Stimulated activated CD8-positive, alpha-beta memory T cell treated with anti-CD3 and anti-CD28 coated beads, Interleukin-4, amount 100 ng/mL, for 4 hours (primary cell): ENCODE results near the gene GGTLC2.
"Not testable (repeated sequence)": the region's sequence is repeated elsewhere in the genome, so short reads cannot be mapped to it uniquely, and the experiment has no call there.

Experiments
- DNase-seq, 2 donors: peaks; one replicate each; pipeline ENCODE4 v3.0.0-alpha.2; 2020; ENCODE audit warnings: low read depth in 2 of 2, low spot score in 1 of 2

GGTLC2 gene

GRCh38 chr22:22644314-22644713, at the start of gene GGTLC2:
GGTLC2 (plus strand) TSS chr22:22644614; CDS start chr22:22646346, 1,732 bp downstream.
- not testable (repeated sequence) for DNase-seq

DNA sequence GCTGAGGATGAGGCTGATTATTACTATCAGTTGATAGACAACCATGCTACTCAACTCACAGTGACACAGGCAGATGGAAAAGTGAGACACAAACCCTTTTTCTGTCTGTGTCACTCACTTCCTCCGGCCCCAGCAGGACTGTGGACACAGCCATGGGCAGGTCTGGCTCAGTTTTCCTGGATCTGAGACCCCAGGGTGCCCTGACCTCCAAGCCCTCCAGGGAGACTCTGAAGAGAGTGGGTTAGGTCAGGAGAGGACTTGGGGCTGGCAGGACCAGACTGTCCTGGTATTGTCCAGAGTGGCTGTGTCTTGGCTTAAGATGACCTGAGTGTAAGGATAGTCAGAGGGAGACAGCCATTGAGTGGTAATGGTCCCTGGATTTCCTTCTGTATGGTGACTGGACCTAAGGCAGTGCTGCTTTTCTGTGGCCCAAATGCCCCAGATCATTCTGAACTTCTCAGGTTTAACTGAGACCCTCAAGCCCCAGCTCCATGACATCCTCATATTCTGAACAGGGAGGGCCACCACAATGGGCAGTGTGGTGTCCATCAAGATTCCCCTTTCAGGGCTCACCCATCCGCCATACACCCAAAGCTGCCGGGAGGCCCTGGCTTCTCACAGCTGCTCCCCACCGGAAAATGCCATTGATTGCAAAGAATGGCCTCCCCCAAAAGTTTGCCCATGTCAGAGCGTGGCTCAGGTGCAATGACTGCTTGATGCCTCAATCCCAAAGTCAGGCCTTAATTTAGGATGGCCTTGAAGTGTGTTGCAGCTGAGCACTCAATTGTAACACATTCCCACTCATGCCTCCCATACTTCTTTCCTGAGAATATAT, 49.2 kb upstream of the GGTLC2 start:
- no peak for DNase-seq

GRCh38 chr22:22598144-22598543, 46.3 kb upstream of the GGTLC2 start:
- no peak for DNase-seq

- no peak for DNase-seq
These were observed 45.2 kb upstream of the GGTLC2 start for GRCh38 chr22:22599248-22599647.

DNA sequence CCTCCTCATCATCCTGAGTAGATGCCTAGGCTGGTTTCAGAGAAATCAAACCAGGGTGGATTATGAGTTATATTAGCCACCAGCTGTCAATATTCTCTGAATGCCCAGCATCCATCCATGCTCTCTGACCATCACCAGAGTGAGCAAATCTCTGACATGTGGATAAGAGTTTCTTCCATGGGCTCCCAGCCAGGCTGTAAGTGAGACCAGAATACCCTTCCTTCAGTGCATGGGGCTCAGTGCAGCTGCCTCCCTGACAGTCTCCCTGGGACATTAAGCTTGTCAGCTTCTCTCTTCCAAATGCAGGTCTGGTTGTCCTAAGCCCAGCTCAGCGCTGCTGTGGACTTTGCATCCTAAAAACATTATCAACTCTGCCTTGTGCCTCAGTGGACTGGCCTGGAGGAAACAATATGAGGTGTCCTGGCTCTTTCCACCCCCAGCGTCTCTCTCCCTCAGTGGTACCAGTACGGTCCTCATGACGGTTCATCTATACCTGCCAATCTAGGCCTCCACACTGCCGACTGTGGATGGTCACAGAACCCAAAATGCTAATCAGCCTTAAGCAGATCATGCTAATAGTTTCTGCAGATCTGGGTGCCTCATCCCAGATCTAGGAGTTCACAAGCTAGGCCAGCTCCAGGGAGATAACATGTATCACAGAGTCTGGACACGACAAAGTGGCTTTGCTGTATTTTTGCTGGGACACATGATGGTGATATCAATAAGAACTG, 43.7 kb upstream of the GGTLC2 start:
- no peak for DNase-seq

DNA sequence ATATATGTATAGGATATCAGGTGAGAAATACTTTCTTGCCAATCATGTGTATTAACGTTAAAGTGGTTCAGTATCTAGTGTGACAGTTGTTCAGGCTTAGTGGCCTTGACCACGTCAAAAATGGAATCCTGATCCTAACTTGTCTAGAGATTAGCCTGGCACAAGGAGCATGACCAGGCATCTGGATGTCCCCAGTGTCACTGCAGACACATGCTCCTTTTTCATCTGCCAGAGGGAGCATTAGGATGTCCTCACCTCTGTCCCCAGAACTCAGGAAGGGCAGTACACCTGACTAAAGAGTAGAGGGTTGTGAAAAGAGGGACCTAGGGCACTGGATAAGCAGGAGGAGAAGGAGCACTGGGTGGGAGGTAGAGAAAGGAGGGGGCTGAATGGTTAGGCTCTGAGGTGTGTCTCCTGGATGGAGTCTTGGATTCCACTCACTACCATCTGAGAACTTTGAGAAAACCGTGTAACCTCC, 40.9 kb upstream of the GGTLC2 start:
- no peak for DNase-seq

- no peak for DNase-seq
These were observed 39.9 kb upstream of the GGTLC2 start for GRCh38 chr22:22604326-22605073.

- no peak for DNase-seq
These were observed 39.4 kb upstream of the GGTLC2 start for GRCh38 chr22:22605074-22605404.

- not testable (repeated sequence) for DNase-seq
These were observed 36.4 kb upstream of the GGTLC2 start for GRCh38 chr22:22608022-22608421.

DNA sequence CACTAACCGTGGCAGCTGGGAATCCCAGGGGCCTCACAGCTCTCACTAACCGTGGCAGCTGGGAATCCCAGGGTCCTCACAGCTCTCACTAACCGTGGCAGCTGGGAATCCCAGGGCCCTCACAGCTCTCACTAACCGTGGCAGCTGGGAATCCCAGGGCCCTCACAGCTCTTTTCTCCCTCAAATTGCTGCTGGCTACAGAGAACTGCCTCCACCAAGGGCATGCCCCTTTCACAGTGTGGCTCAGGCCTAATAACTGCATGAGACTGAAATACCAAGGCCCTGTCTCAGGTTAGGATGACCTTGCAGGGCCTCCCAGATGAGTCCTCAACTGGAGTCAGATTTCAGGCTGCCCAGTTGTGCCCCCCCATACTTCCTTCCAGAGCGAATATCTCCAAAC, 35.1 kb upstream of the GGTLC2 start:
- DNase-seq = no peak

DNA sequence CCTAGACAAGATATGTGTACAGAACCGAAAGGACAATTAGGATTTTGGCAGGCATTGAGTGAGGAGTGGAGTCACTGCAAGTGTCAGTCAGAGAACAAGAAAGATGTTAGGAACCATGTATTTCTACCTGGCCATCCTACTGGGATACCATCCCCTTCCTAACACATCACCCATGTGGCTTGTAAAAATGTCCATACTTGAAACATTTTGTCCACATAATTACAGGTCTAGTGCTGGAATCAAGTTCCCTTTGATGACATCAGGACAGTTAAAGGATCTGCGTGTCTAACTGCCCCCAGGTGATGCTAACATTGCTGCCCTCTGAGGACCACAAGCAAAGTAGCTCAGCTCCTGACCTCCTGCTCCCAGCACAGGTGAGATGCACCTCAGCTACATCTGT, 31.9 kb upstream of the GGTLC2 start:
- no peak for DNase-seq

- no peak for DNase-seq
These were observed 30.3 kb upstream of the GGTLC2 start for GRCh38 chr22:22614065-22614464.

GRCh38 chr22:22616636-22617035, 27.8 kb upstream of the GGTLC2 start:
- no peak for DNase-seq

DNA sequence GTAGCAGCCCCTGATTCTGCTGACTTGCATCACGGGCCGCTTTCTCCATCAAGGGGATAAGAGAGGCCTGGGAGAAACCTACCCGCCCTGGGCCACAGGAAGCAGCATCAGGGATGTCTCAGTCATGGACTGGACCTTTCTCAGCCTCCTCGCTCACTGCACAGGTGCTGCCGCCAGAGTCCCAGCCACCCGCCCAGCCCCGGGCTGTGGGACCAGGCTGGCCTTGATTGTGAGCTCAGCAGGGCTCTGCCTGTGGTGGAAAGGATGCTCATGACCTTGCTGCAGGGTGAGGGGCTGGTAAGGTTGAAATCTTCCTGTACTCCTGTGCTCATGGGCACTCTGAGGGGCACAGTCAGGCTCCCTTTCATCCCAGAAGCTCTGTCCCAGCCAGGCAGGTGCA, 26.0 kb upstream of the GGTLC2 start:
- DNase-seq = no peak

DNA sequence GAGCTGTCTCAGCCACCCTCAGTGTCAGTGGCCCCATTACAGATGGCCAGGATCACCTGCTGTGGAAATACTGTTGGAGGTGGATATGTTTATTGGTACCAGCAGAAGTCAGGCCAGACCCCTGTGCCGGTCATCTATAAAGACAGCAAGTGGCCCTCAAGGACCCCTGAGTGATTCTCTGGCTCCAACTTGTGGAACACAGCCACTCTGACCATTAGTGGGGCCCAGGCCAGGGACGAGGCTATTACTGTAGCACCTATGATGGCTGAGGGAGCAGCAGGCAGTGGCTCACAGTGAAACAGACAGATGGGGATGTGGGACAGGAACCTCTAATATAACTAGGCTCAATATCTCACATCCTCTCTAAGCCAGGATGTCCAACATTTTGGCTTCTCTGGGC, 25.5 kb upstream of the GGTLC2 start:
- DNase-seq = no peak

- no peak for DNase-seq
These were observed 24.5 kb upstream of the GGTLC2 start for GRCh38 chr22:22619765-22620414.

GRCh38 chr22:22628546-22629495, 15.6 kb upstream of the GGTLC2 start:
- DNase-seq = not testable (repeated sequence)

- not testable (repeated sequence) for DNase-seq
These were observed 13.2 kb upstream of the GGTLC2 start for GRCh38 chr22:22631223-22631652.

DNA sequence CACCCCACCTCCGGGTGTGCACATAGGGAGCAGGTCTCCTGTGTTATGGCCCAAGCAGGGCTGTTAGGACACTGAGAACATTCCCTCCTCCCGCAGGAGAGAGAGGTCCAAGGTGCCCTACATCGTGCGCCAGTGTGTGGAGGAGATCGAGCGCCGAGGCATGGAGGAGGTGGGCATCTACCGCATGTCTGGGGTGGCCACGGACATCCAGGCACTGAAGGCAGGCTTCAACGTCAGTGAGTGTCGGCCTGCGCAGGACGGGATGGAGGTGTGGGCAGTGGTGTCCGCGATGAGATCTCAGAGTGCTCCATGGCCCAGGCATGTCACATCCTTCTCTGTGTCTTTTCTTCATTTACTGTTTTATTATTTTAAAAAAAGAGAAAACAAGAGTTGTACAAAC, 12.2 kb upstream of the GGTLC2 start:
- DNase-seq = not testable (repeated sequence)

DNA sequence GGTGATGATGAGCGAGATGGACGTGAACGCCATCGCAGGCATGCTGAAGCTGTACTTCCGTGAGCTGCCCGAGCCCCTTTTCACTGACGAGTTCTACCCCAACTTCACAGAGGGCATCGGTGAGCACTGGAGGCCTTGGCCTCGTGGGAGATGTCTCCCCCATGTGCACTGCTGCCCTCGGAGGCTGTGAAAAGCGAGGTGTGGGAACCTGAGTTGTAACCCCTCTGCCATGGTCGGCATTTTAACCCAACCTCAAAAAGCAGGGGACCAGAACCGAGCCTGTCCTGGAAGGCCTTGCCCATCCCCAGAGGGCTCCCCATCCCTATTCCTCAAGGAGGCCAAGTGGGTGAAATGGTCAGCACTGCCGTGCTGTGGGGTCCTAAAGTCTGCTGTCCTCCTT, 10.9 kb upstream of the GGTLC2 start:
- not testable (repeated sequence) for DNase-seq
